Panc1 (cell line): Measurements from ENCODE around the gene AMT. TPM values are rescaled to one million over a fixed set of nuclear protein-coding genes. Genes with fewer than 3 reads are reported as not detected.

Source experiments
- ATAC-seq: fragments of 200-7000 bp; cut with Tn5 transposase; 2 replicates; pipeline ENCODE4 v1.9.1; 2020; ENCODE audit warnings: mild to moderate bottlenecking, moderate library complexity
- BruUV-seq: library from RNA; stranded (reverse); fragments of 400-500 nt; replicated peaks from 2 replicates; lab custom pipeline; 2021; lab: Mats Ljungman, UMichigan
- CTCF ChIA-PET: fragments of 300-600 bp; sonication (Branson Sonifier 250); formaldehyde crosslinking; loops from one replicate; lab custom pipeline; 2022; ENCODE audit warnings: antibody characterized with exemption; lab: Charles Lee
- POLR2A ChIA-PET: fragments of 300-600 bp; sonication (Branson Sonifier 250); formaldehyde crosslinking; loops from one replicate; lab custom pipeline; 2022; ENCODE audit warnings: antibody characterized with exemption; lab: Charles Lee
- DNase-seq: peaks from one replicate; pipeline ENCODE4 v3.0.0-alpha.2; 2010; ENCODE audit warnings: low read depth, low spot score
- H3K27ac ChIP-seq: 2 replicates; pipeline ENCODE4 v1.5.1; 2011; ENCODE audit warnings: mild to moderate bottlenecking, low read length, inconsistent platforms
- H3K27me3 ChIP-seq: fragments of 200-500 bp; sonication (Bioruptor generic); 2 replicates; pipeline ENCODE4 v1.6.0; 2014; ENCODE audit warnings: low read length, inconsistent platforms; ENCODE audit not compliant: control insufficient read depth, insufficient read depth
- H3K36me3 ChIP-seq: fragments of 200-500 bp; sonication (Bioruptor generic); 2 replicates; pipeline ENCODE4 v1.5.1; 2014; ENCODE audit warnings: inconsistent platforms, mild to moderate bottlenecking, low read length, moderate library complexity; ENCODE audit not compliant: control insufficient read depth, insufficient read depth
- H3K4me1 ChIP-seq: 2 replicates; pipeline ENCODE4 v1.5.1; 2011; ENCODE audit warnings: inconsistent platforms, mild to moderate bottlenecking, low read length, moderate library complexity; ENCODE audit not compliant: control insufficient read depth, insufficient read depth
- H3K4me3 ChIP-seq, 2 experiments: 2 replicates each; pipeline ENCODE4 v1.5.1; 2011 to 2012; ENCODE audit warnings: low read depth in 2 of 2, low read length in 2 of 2, mild to moderate bottlenecking in 2 of 2, inconsistent platforms in 1 of 2, moderate library complexity in 1 of 2
- H3K9me3 ChIP-seq: fragments of 200-500 bp; sonication (Bioruptor generic); 2 replicates; pipeline ENCODE4 v1.5.1; 2014; ENCODE audit warnings: low read depth, mild to moderate bottlenecking, inconsistent platforms, low read length, moderate library complexity; ENCODE audit not compliant: control insufficient read depth, insufficient read depth
- CTCF ChIP-seq: fragments of 450-650 bp; IDR thresholded peaks from 2 replicates; pipeline ENCODE4 v1.5.1; 2017; ENCODE audit warnings: mild to moderate bottlenecking
- POLR2AphosphoS5 ChIP-seq: IDR thresholded peaks from 2 replicates; pipeline ENCODE4 v1.6.1; 2012; ENCODE audit warnings: mild to moderate bottlenecking, low read depth, low read length, moderate library complexity
- REST ChIP-seq, 2 experiments: IDR thresholded peaks; 2 replicates each; pipeline ENCODE4 v1.6.1; 2011 to 2012; ENCODE audit warnings: low read depth in 2 of 2, control low read depth in 1 of 2, low read length in 1 of 2, mild to moderate bottlenecking in 1 of 2, moderate library complexity in 1 of 2; ENCODE audit not compliant: insufficient read depth in 1 of 2
- SIN3A ChIP-seq: IDR thresholded peaks from 2 replicates; pipeline ENCODE4 v1.6.1; 2012; ENCODE audit warnings: low read depth, mild to moderate bottlenecking, low read length, moderate library complexity, borderline replicate concordance; ENCODE audit not compliant: insufficient read depth
- TCF7L2 ChIP-seq: IDR thresholded peaks from 2 replicates; pipeline ENCODE4 v1.6.1; 2011; ENCODE audit warnings: mild to moderate bottlenecking, low read depth, low read length, inconsistent platforms
- in situ Hi-C: cut with HindIII; loops from 2 replicates; pipeline ENCODE4 v1.10.0; 2016; ENCODE audit warnings: low sequenced_read_pairs, low pct_unique_long_range_greater_than_20kb
- intact Hi-C: fragments of 100-400 bp; cut with micrococcal nuclease; formaldehyde crosslinking; loops from one replicate; pipeline ENCODE4 v1.10.0; 2022; ENCODE audit not compliant: unreplicated experiment
- total RNA-seq: library from RNA; stranded (reverse); gene quantifications from one replicate; pipeline ENCODE4 v1.2.1, GENCODE V29; 2021; ENCODE audit not compliant: unreplicated experiment

The AMT gene
- total RNA-seq, 1 experiment from 2014 or later, result 1.1 TPM

GRCh38 chr3:49445391-49445790 lies 23.1 kb upstream of the AMT start:
- POLR2A ChIA-PET, result no interaction called here
- intact Hi-C loops, result loop anchor here (5.0 kb wide), 1 partner anchor 118 kb away; no protein-coding TSS in a partner anchor

DNA sequence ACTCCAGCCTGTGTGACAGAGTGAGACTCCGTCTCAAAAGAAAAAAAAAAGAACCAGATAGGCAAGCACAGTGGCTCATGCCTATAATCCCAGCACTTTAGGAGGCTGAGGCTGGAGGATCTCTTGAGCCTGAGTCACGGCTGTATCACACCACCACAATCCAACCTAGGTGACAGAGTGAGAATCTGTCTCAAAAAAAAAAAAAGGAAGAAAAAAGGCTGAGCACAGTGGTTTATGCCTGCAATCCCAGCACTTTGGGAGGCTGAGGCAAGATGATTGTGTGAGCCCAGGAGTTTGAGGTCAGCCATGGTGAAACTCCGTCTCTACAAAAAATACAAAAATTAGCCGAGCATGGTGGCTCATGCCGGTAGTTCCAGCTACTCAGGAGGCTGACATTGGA lies 12.5 kb upstream of the AMT start:
- BruUV-seq, result no TSS peak

More at GRCh38 chr3:49445391-49445790, 23.1 kb upstream of the AMT start:
- CTCF ChIA-PET, result interaction anchor here (0.6 kb wide), 1 partner anchor 100 kb away, joined by 5 read pairs; no protein-coding TSS in a partner anchor
- no peaks in the 10 kb centered on the region for H3K27me3 ChIP-seq
- DNase-seq (no peak), ATAC-seq (no peak)
- no peaks in the 10 kb centered on the region for H3K36me3 ChIP-seq
- peaks cover 5% of the 10 kb centered on the region; the same call in 1 of the 2 replicates for H3K4me1 ChIP-seq
- no TSS peak for BruUV-seq
- H3K4me3 ChIP-seq, result no peak overlapping the region
- in situ Hi-C loops, result no loop called here
- H3K27ac ChIP-seq, result no peak overlapping the region
- no peaks in the 10 kb centered on the region for H3K9me3 ChIP-seq
- TF ChIP-seq REST (IDR thresholded peaks at IDR 0.05; ENCODE audit: insufficient read depth in 1 of 2, low read depth in 2 of 2, low read length in 1 of 2) (no peak), CTCF (no peak), TCF7L2 (no peak), POLR2AphosphoS5 (no peak), SIN3A (no peak)

More for the DNA sequence above, 12.5 kb upstream of the AMT start:
- Histone ChIP-seq H3K9me3 (no peaks in the 10 kb centered on the region), H3K36me3 (no peaks in the 10 kb centered on the region), H3K27me3 (no peaks in the 10 kb centered on the region), H3K27ac (no peak overlapping the region), H3K4me3 (no peak overlapping the region), H3K4me1 (no peaks in the 10 kb centered on the region; the same call in 1 of the 2 replicates)
- no peak for TF ChIP-seq REST (IDR thresholded peaks at IDR 0.05; ENCODE audit: insufficient read depth in 1 of 2, low read depth in 2 of 2, low read length in 1 of 2)
- TF ChIP-seq TCF7L2, result no peak
- no peak for TF ChIP-seq POLR2AphosphoS5
- TF ChIP-seq CTCF, result no peak
- TF ChIP-seq SIN3A, result no peak
- POLR2A ChIA-PET, result no interaction called here
- ATAC-seq (no peak), DNase-seq (no peak)
- CTCF ChIA-PET, result no interaction called here
- in situ Hi-C loops (no loop called here), intact Hi-C loops (no loop called here)
